H9 (cell line): Measurements from ENCODE around the gene CPT1C. TPM values are rescaled to one million over a fixed set of nuclear protein-coding genes. Genes with fewer than 3 reads are reported as not detected.
A peak's percentile ranks its signal among the peaks of the same experiment; 100 is the strongest.

Experiments used
- DNase-seq: peaks from one replicate; pipeline ENCODE4 v3.0.0-alpha.2; 2017
- H2AFZ ChIP-seq: one replicate; pipeline ENCODE4 v1.6.1; 2013; ENCODE audit warnings: mild to moderate bottlenecking, low read length, control low read depth, moderate library complexity
- H2AK5ac ChIP-seq: 2 replicates; pipeline ENCODE4 v1.6.1; 2013; ENCODE audit warnings: low read length, control low read depth, mixed read lengths; ENCODE audit not compliant: insufficient read length
- H2BK120ac ChIP-seq: one replicate; pipeline ENCODE4 v1.6.1; 2013; ENCODE audit warnings: low read depth, mild to moderate bottlenecking, low read length, control low read depth, inconsistent platforms; ENCODE audit not compliant: poor library complexity, severe bottlenecking
- H2BK12ac ChIP-seq: 2 replicates; pipeline ENCODE4 v1.6.1; 2013; ENCODE audit warnings: low read length, control low read depth, mixed read lengths, low read depth; ENCODE audit not compliant: insufficient read length
- H2BK15ac ChIP-seq: 2 replicates; pipeline ENCODE4 v1.6.1; 2013; ENCODE audit warnings: low read depth, low read length, control low read depth
- H2BK20ac ChIP-seq: one replicate; pipeline ENCODE4 v1.6.1; 2013; ENCODE audit warnings: low read depth, mild to moderate bottlenecking, low read length, control low read depth, inconsistent platforms; ENCODE audit not compliant: poor library complexity, severe bottlenecking
- H2BK5ac ChIP-seq: 2 replicates; pipeline ENCODE4 v1.6.1; 2013; ENCODE audit warnings: low read length, control low read depth, mixed read lengths; ENCODE audit not compliant: insufficient read length
- H3K14ac ChIP-seq: 2 replicates; pipeline ENCODE4 v1.6.1; 2013; ENCODE audit warnings: low read length, control low read depth; ENCODE audit not compliant: insufficient read depth
- H3K18ac ChIP-seq: 2 replicates; pipeline ENCODE4 v1.6.1; 2013; ENCODE audit warnings: low read depth, mild to moderate bottlenecking, mixed read lengths, low read length, control low read depth; ENCODE audit not compliant: insufficient read length
- H3K23ac ChIP-seq: 2 replicates; pipeline ENCODE4 v1.6.1; 2013; ENCODE audit warnings: low read length, control low read depth, mixed read lengths, low read depth; ENCODE audit not compliant: insufficient read length
- H3K23me2 ChIP-seq: 2 replicates; pipeline ENCODE4 v1.6.1; 2013; ENCODE audit warnings: low read depth, mild to moderate bottlenecking, mixed read lengths, low read length, control low read depth; ENCODE audit not compliant: insufficient read length, poor library complexity, severe bottlenecking
- H3K27ac ChIP-seq: 2 replicates; pipeline ENCODE4 v1.5.1; 2013; ENCODE audit warnings: low read length, control low read depth, mixed read lengths, low read depth; ENCODE audit not compliant: insufficient read length
- H3K27me3 ChIP-seq: 2 replicates; pipeline ENCODE4 v1.6.1; 2013; ENCODE audit warnings: low read length, control low read depth, inconsistent platforms; ENCODE audit not compliant: insufficient read depth
- H3K4ac ChIP-seq: 2 replicates; pipeline ENCODE4 v1.6.1; 2013; ENCODE audit warnings: low read depth, mild to moderate bottlenecking, control low read depth, inconsistent platforms, low read length, moderate library complexity
- H3K4me1 ChIP-seq: 2 replicates; pipeline ENCODE4 v1.6.1; 2013; ENCODE audit warnings: low read length, control low read depth, inconsistent platforms; ENCODE audit not compliant: insufficient read depth
- H3K4me2 ChIP-seq: 2 replicates; pipeline ENCODE4 v1.6.1; 2013; ENCODE audit warnings: low read length, control low read depth, mixed read lengths; ENCODE audit not compliant: insufficient read length, insufficient read depth
- H3K56ac ChIP-seq: 2 replicates; pipeline ENCODE4 v1.6.1; 2013; ENCODE audit warnings: low read depth, mild to moderate bottlenecking, mixed read lengths, low read length, control low read depth; ENCODE audit not compliant: insufficient read length
- H3K79me1 ChIP-seq: 2 replicates; pipeline ENCODE4 v1.6.1; 2013; ENCODE audit warnings: low read depth, mild to moderate bottlenecking, moderate library complexity, low read length, control low read depth, inconsistent platforms; ENCODE audit not compliant: insufficient read depth, poor library complexity, severe bottlenecking
- H3K79me2 ChIP-seq: 2 replicates; pipeline ENCODE4 v1.6.1; 2013; ENCODE audit warnings: low read length, control low read depth, inconsistent platforms; ENCODE audit not compliant: insufficient read depth
- H3K9ac ChIP-seq: 2 replicates; pipeline ENCODE4 v1.6.1; 2013; ENCODE audit warnings: low read length, control low read depth, mixed read lengths; ENCODE audit not compliant: insufficient read length; ENCODE audit errors: extremely low read depth
- H3K9me3 ChIP-seq: one replicate; pipeline ENCODE4 v1.6.1; 2013; ENCODE audit warnings: low read depth, low read length, inconsistent platforms; ENCODE audit not compliant: control insufficient read depth
- H3T11ph ChIP-seq: one replicate; pipeline ENCODE4 v1.6.1; 2013; ENCODE audit warnings: mild to moderate bottlenecking, low read length, control low read depth, inconsistent platforms
- H4K20me1 ChIP-seq: one replicate; pipeline ENCODE4 v1.6.1; 2013; ENCODE audit not compliant: control insufficient read depth, insufficient read length, insufficient read depth
- H4K5ac ChIP-seq: 2 replicates; pipeline ENCODE4 v1.6.1; 2013; ENCODE audit warnings: low read depth, mild to moderate bottlenecking, mixed read lengths, low read length, control low read depth; ENCODE audit not compliant: insufficient read length
- H4K8ac ChIP-seq: replicated peaks from 2 replicates; pipeline ENCODE4 v1.6.1; 2013; ENCODE audit warnings: low read length, control low read depth, mixed read lengths, low read depth; ENCODE audit not compliant: insufficient read length
- H4K91ac ChIP-seq: 2 replicates; pipeline ENCODE4 v1.6.1; 2013; ENCODE audit warnings: low read depth, mild to moderate bottlenecking, moderate library complexity, mixed read lengths, low read length, control low read depth; ENCODE audit not compliant: insufficient read length
- H3K27ac Mint-ChIP-seq, 3 experiments: 2 replicates in 2 of 3; 3 replicates in 1 of 3; pipeline ENCODE4 v1.8.0; 2020 to 2021; ENCODE audit warnings: mixed read lengths in 3 of 3, mild to moderate bottlenecking in 1 of 3, moderate library complexity in 1 of 3
- H3K27me3 Mint-ChIP-seq: 2 replicates; pipeline ENCODE4 v1.8.0; 2021; ENCODE audit warnings: low read depth, mild to moderate bottlenecking, moderate library complexity, mixed read lengths
- H3K36me3 Mint-ChIP-seq, 3 experiments: 2 replicates in 2 of 3; 3 replicates in 1 of 3; pipeline ENCODE4 v1.8.0; 2020 to 2021; ENCODE audit warnings: low read depth in 3 of 3, mixed read lengths in 3 of 3; ENCODE audit not compliant: insufficient read depth in 1 of 3
- H3K4me1 Mint-ChIP-seq, 2 experiments: 2 replicates each; pipeline ENCODE4 v1.8.0; 2020; ENCODE audit warnings: mixed read lengths in 2 of 2
- H3K4me3 Mint-ChIP-seq, 2 experiments: 2 replicates in 1 of 2; 3 replicates in 1 of 2; pipeline ENCODE4 v1.8.0; 2020 to 2021; ENCODE audit warnings: mild to moderate bottlenecking in 2 of 2, mixed read lengths in 2 of 2, moderate library complexity in 1 of 2
- H3K9me3 Mint-ChIP-seq, 2 experiments: 2 replicates in 1 of 2; 3 replicates in 1 of 2; pipeline ENCODE4 v1.8.0; 2020; ENCODE audit warnings: mild to moderate bottlenecking in 2 of 2, mixed read lengths in 2 of 2, moderate library complexity in 1 of 2
- CTCF ChIP-seq: fragments of 200-600 bp; sonication (generic); conservative IDR thresholded peaks from 3 replicates; pipeline ENCODE4 v1.8.0; 2021; ENCODE audit warnings: antibody characterized with exemption, mild to moderate bottlenecking
- WGBS: extraction: QIAGEN DNeasy Blood & Tissue Kit; methylation state at CpG from one replicate; pipeline ENCODE4 v1.1.7; 2013; ENCODE audit warnings: missing lambda C conversion rate, low lambda C conversion rate, mixed read lengths; ENCODE audit not compliant: insufficient read length; ENCODE audit errors: extremely low coverage; 5-methylcytosine and 5-hydroxymethylcytosine counted together
- total RNA-seq: library from RNA; stranded (reverse); gene quantifications from 2 replicates; pipeline ENCODE4 v1.2.1, GENCODE V29; 2021

CPT1C gene
- total RNA-seq, 1 experiment from 2014 or later = 74.6 TPM

GRCh38 chr19:49662011-49662410, 28.9 kb upstream of the CPT1C start:
- Mint-ChIP-seq H3K9me3 (peaks cover 7 to 8% of the 10 kb centered on the region in 2 experiments), H3K4me1 (peaks cover 15 to 35% of the 10 kb centered on the region in 2 experiments), H3K36me3 (peaks cover 44 to 67% (median 62%) of the 10 kb centered on the region in 3 experiments), H3K27ac (peak overlapping the region in 1 of 3 experiments; percentile 32; a peak in 1 of 7 replicates), H3K27me3 (peaks cover 3% of the 10 kb centered on the region), H3K4me3 (no peak overlapping the region)
- H2BK15ac ChIP-seq = no peak overlapping the region
- H3K18ac ChIP-seq = no peak overlapping the region
- H3K23me2 ChIP-seq = peaks cover 18% of the 10 kb centered on the region
- no peak overlapping the region for H3K23ac ChIP-seq
- no CpG with 5 or more reads among the region's 16 CpGs for WGBS
- DNase-seq = no peak
- no peak overlapping the region for H4K5ac ChIP-seq
- H3K27me3 ChIP-seq = no peaks in the 10 kb centered on the region
- peaks cover 5% of the 10 kb centered on the region; the same call in 1 of the 2 replicates for H3K79me2 ChIP-seq
- H2BK5ac ChIP-seq = no peak overlapping the region
- H3K56ac ChIP-seq = no peak overlapping the region
- H3K9me3 ChIP-seq = no peaks in the 10 kb centered on the region
- no peak overlapping the region for H2AK5ac ChIP-seq
- H2BK120ac ChIP-seq = no peak overlapping the region
- H4K91ac ChIP-seq = no peak overlapping the region
- H3K79me1 ChIP-seq = peaks cover 7% of the 10 kb centered on the region
- no peak overlapping the region for H2AFZ ChIP-seq
- H2BK20ac ChIP-seq = no peak overlapping the region
- H3T11ph ChIP-seq = no peak overlapping the region
- H3K4me1 ChIP-seq = no peaks in the 10 kb centered on the region
- H2BK12ac ChIP-seq = no peak overlapping the region
- H3K9ac ChIP-seq = no peak overlapping the region
- no peak overlapping the region for H3K4ac ChIP-seq
- TF ChIP-seq CTCF = no peak
- no peak overlapping the region for H3K4me2 ChIP-seq
- H4K8ac ChIP-seq = no peak overlapping the region
- no peaks in the 10 kb centered on the region for H4K20me1 ChIP-seq
- H3K14ac ChIP-seq = no peak overlapping the region
- no peak overlapping the region for H3K27ac ChIP-seq
